ENCODE results near the gene S100A9. TPM values are rescaled to one million over a fixed set of nuclear protein-coding genes. Genes with fewer than 3 reads are reported as not detected.

S100A9 gene
- total and polyA plus RNA-seq, 2 experiments from 2014 or later: 3.2 to 6.4 TPM

DNA sequence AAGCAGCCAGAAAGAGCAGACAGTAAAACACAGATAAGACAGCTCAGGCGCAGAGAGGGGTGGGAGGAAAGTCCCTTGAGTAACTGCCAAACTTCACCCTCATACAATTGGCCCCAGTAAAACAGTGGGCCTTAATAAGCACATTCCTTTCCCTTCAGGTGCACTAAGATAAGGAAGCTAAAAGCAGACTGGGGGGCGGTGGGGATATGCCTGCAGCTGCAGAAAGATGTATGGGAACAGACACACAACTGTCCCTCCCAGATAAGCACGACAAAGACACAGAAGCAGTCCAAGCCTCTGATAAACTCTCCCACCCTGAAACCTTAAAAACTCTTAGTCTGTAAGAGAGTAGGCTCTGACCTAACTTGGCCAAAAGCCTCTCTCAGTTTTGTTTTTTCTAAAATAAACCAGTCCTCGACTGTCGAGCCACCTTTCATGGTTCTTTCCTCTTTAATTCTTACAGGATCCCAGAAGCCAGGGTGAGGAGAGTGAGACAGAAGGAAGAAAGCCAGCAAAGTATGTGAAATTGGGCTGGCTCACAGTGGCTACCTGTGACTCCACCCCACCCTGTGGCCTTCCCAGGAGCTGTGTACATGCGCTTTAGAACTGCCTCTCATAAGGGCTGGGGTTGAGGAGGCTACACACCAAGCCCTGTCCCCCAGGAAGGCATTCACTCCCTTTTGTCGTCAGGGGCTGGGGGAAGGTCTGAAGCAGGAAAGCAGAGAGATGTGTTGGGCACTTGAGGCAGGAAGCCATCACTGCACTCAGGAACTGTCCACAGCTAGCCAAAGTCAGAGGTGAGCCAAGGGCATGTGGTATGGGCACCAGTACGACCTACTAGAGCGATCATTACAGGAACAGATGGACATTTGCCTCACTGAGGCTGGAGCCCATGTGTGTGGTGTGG is 13.6 kb upstream of the S100A9 start:
- TF ChIP-seq, protein P1, sequence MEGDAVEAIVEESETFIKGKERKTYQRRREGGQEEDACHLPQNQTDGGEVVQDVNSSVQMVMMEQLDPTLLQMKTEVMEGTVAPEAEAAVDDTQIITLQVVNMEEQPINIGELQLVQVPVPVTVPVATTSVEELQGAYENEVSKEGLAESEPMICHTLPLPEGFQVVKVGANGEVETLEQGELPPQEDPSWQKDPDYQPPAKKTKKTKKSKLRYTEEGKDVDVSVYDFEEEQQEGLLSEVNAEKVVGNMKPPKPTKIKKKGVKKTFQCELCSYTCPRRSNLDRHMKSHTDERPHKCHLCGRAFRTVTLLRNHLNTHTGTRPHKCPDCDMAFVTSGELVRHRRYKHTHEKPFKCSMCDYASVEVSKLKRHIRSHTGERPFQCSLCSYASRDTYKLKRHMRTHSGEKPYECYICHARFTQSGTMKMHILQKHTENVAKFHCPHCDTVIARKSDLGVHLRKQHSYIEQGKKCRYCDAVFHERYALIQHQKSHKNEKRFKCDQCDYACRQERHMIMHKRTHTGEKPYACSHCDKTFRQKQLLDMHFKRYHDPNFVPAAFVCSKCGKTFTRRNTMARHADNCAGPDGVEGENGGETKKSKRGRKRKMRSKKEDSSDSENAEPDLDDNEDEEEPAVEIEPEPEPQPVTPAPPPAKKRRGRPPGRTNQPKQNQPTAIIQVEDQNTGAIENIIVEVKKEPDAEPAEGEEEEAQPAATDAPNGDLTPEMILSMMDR (IDR thresholded peaks at IDR 0.05; ENCODE audit: poor library complexity): no peak
- TF ChIP-seq EZH2phosphoT487 (IDR thresholded peaks at IDR 0.05; ENCODE audit: low read depth, severe bottlenecking, unreplicated experiment) (no peak), EZH2 (IDR thresholded peaks at IDR 0.05; ENCODE audit: borderline replicate concordance) (no peak)
- Histone ChIP-seq H3K36me3 (replicated peaks; ENCODE audit: insufficient read depth, low read depth) (no peaks in the 10 kb centered on the region), H3K9me2 (replicated peaks; ENCODE audit: insufficient read depth) (no peaks in the 10 kb centered on the region), H3K4me2 (no peak overlapping the region), H3K79me2 (no peaks in the 10 kb centered on the region), H4K20me1 (ENCODE audit: insufficient read depth, poor library complexity, severe bottlenecking) (no peaks in the 10 kb centered on the region), H3K4me1 (ENCODE audit: insufficient read depth) (no peaks in the 10 kb centered on the region), H3K4me3 (no peak overlapping the region), H3K27me3 (no peaks in the 10 kb centered on the region), H2AFZ (no peak overlapping the region), H3K27ac (no peak overlapping the region), H3K9me3 (ENCODE audit: low read depth) (no peaks in the 10 kb centered on the region)
- no peak for DNase-seq (ENCODE audit: low spot score)
- 54% methylated on average over 9 of the region's 9 CpGs for WGBS (ENCODE audit: low lambda C conversion rate, missing lambda C conversion rate)

DNA sequence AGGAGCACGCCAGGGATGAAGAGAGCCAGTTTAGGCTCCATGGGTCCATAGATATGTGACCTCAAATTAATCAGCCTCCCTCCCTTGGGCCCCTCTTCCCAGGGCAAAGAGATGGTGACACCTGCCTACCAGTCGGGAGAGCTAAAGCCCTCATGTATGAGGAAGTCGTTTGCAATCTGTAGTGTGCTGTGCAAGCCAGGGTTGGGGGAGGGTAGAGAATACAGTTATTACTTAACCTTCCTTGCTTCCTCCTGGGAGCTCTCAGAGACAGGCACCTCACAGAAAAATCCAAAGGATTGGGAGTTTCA is 13.0 kb upstream of the S100A9 start:
- H3K4me3 ChIP-seq: no peak overlapping the region
- peaks cover 4% of the 10 kb centered on the region for H3K27me3 ChIP-seq
- no peaks in the 10 kb centered on the region for H3K4me1 ChIP-seq (ENCODE audit: insufficient read depth)
- H4K20me1 ChIP-seq (ENCODE audit: insufficient read depth, poor library complexity, severe bottlenecking): no peaks in the 10 kb centered on the region
- 47% methylated on average over 3 of the region's 3 CpGs for WGBS (ENCODE audit: low lambda C conversion rate, missing lambda C conversion rate)
- no peak overlapping the region for H3K4me2 ChIP-seq
- no peak overlapping the region for H3K27ac ChIP-seq
- no peak overlapping the region for H2AFZ ChIP-seq
- H3K79me2 ChIP-seq: no peaks in the 10 kb centered on the region
- DNase-seq (ENCODE audit: low spot score): no peak
- TF ChIP-seq, protein P1 (IDR thresholded peaks at IDR 0.05; ENCODE audit: poor library complexity): no peak
- TF ChIP-seq EZH2phosphoT487 (IDR thresholded peaks at IDR 0.05; ENCODE audit: low read depth, severe bottlenecking, unreplicated experiment): no peak
- TF ChIP-seq EZH2 (IDR thresholded peaks at IDR 0.05; ENCODE audit: borderline replicate concordance): no peak
- no peaks in the 10 kb centered on the region for H3K9me3 ChIP-seq (ENCODE audit: low read depth)
- no peaks in the 10 kb centered on the region for H3K9me2 ChIP-seq (replicated peaks; ENCODE audit: insufficient read depth)
- H3K36me3 ChIP-seq (replicated peaks; ENCODE audit: insufficient read depth, low read depth): no peaks in the 10 kb centered on the region

DNA sequence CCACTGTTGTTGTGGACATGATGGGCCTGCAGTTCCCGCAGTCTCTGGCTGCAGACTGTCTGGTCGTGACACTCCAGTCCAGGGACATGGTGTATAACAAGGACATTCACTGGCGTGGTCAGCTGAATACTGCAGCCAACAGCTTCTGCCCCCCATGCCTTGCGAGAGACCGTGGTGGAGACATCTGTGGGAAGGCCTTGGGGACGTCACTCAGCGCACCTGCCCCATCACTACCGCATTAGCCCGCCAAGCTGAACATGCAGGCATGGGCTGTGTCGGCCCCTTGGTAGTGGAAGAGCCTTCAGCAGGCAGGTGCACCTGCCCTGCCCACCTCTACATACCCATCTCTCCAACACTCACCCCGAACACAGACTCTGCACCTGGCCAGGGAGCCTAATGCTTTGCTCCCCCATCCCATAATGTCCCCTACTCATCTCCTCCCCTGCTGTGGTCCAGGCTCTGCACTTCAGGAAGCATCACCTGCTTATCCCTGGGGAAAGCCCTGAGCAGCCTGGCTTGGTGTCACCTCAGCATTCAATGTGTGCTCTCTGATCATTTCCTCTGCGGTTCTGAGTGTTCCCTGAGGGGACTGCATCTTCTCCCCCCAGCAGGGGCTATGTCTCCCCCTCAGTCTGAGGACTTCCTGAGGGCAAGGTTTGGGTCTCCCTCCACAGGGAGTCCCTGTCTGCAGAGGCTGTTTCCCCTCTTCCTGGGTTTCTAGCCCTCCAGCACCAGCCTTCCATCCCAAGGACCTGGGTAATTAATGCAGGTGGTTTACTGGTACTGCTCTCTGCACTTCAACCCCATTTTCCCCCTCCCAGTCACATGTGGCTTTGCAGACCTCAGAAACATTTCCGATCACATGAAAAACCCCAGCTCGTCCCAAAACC is 12.2 kb upstream of the S100A9 start:
- DNase-seq (ENCODE audit: low spot score): no peak
- no peak overlapping the region for H3K4me2 ChIP-seq
- no peaks in the 10 kb centered on the region for H3K4me1 ChIP-seq (ENCODE audit: insufficient read depth)
- H3K79me2 ChIP-seq: no peaks in the 10 kb centered on the region
- no peak overlapping the region for H2AFZ ChIP-seq
- no peaks in the 10 kb centered on the region for H4K20me1 ChIP-seq (ENCODE audit: insufficient read depth, poor library complexity, severe bottlenecking)
- H3K27me3 ChIP-seq: peaks cover 8% of the 10 kb centered on the region
- H3K27ac ChIP-seq: no peak overlapping the region
- H3K36me3 ChIP-seq (replicated peaks; ENCODE audit: insufficient read depth, low read depth): no peaks in the 10 kb centered on the region
- no peaks in the 10 kb centered on the region for H3K9me3 ChIP-seq (ENCODE audit: low read depth)
- TF ChIP-seq EZH2phosphoT487 (IDR thresholded peaks at IDR 0.05; ENCODE audit: low read depth, severe bottlenecking, unreplicated experiment) (no peak), EZH2 (IDR thresholded peaks at IDR 0.05; ENCODE audit: borderline replicate concordance) (no peak)
- no peaks in the 10 kb centered on the region for H3K9me2 ChIP-seq (replicated peaks; ENCODE audit: insufficient read depth)
- WGBS (ENCODE audit: low lambda C conversion rate, missing lambda C conversion rate): 84% methylated on average over 14 of the region's 14 CpGs
- no peak overlapping the region for H3K4me3 ChIP-seq
